Measurements from ENCODE around the gene FOXP4.
A peak's percentile ranks its signal among the peaks of the same experiment; 100 is the strongest.

The FOXP4 gene

GRCh38 chr6:41586252-41587007, 40.2 kb downstream of the FOXP4 start:
- no peak for DNase-seq

GRCh38 chr6:41587131-41587879, 41.1 kb downstream of the FOXP4 start:
- DNase-seq, result no peak

DNA sequence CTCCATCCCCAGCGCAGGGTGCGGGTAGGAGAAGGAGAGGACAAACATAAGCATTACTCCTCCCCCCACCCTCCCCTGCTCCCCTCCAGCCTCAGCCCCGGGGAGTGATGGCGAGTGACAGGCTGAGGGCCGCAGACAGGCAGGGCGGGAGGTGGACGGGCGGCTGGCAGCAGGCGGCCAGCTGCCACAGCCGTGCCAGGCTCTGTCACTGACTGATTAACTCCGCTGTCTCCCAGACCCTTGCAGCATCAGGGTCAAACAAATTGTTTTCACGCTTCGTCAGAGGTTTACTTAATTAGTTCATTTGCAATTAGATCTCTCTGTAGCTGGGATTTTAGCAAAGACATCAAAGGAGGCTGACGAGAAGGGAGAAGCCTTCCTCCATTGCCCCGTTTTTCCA, 41.9 kb downstream of the FOXP4 start:
- DNase-seq, result no peak

DNA sequence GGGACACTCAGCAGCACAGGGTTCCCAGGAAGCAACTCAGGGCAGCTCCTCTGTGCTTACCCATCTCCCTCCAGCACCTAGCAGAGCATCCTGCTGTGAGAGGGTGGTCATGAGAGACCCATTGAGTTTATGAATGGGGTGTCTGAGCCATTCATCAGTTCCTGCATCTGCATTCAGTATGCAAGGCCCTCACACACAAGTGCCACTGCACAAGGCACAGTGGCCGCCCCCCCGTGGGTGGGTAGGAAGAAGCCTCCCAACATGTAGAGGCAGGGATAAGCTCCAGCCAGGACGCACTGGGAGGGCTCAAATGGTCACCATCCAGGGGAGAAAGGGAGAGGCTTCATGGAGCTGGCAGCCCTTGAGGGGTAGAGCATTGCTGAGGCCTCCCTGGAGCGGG, 43.0 kb downstream of the FOXP4 start:
- no peak for DNase-seq

DNA sequence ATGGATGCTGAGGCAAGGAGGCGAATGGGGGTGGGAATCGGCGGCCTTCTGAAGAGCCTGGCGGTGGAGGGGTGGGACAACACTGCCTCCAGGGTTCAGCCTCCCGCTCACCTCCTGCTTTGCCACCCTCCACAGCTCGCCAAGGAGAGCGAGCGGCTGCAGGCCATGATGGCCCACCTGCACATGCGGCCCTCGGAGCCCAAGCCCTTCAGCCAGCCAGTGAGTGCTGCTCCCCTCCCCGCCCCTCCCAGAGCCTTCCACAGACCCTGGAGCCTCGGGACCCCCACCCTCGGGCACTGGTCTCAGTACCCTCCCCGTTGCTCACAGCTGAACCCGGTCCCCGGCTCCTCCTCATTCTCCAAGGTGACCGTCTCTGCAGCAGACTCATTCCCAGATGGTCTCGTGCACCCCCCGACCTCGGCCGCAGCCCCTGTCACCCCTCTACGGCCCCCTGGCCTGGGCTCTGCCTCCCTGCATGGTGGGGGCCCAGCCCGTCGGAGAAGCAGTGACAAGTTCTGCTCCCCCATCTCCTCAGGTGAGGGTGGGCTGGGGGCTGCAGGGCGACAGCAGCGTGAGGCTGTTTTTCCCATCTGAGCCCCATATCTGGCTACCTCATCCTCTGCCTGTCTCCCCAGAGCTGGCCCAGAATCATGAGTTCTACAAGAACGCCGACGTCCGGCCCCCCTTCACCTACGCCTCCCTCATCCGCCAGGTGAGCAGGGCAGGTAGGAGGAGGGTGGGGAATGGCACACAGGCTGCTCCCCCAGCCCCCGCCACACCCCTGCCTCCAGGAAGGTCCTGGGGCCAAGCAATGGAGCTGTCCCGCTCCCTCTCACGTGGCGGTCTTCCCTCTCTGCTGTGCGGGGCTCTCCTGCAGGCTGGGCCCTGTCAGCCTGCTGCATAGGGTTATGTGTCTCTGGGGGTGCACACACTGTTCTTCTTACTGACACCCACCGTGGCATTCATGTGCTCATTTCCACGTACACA, 43.7 kb downstream of the FOXP4 start:
- DNase-seq, result no peak

- DNase-seq, result no peak
Observed at GRCh38 chr6:41591122-41591521, 44.9 kb downstream of the FOXP4 start.

GRCh38 chr6:41591859-41592502, 45.8 kb downstream of the FOXP4 start:
- DNase-seq, result peak; percentile 49 to 67

- no peak for DNase-seq
Observed at GRCh38 chr6:41593406-41593805, 47.2 kb downstream of the FOXP4 start.

GRCh38 chr6:41593839-41594238, 47.7 kb downstream of the FOXP4 start:
- no peak for DNase-seq

DNA sequence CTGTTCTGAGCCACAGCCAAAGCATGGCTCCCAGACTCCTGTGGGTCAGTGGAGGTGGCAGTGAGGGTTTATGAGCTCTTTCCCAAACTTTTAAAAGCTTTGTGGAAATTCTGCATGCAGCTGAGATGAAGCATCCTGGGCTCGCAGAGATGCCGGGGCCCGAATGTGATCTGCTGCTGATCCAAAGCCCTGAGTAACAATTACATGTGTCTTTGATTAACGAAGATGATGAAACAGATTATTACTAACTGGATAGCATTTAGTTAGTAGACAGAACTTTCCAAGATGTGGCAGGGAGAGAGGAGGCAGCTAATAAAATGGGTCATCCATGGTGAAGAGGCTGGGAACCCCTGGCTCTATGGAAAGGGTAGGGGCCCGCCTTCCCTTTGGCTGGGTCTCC, 48.1 kb downstream of the FOXP4 start:
- no peak for DNase-seq

DNA sequence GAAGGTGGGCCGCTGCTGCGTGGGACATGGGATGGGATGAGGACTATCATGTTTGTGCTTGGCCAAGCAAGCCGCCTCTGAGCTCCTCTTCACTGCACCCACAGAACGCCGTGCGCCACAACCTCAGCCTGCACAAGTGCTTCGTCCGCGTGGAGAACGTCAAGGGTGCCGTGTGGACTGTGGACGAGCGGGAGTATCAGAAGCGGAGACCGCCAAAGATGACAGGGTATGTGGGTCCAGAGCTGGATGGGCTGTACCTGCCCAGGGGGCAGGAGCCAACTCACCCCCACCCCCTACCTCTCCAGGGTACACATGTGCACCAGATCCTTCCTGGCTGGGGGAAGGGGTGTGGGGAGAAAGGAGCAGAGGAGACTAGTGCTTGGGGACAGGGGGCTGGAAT, 48.6 kb downstream of the FOXP4 start:
- no peak for DNase-seq

- DNase-seq, result no peak
Observed at GRCh38 chr6:41595166-41595565, 49.0 kb downstream of the FOXP4 start.

DNA sequence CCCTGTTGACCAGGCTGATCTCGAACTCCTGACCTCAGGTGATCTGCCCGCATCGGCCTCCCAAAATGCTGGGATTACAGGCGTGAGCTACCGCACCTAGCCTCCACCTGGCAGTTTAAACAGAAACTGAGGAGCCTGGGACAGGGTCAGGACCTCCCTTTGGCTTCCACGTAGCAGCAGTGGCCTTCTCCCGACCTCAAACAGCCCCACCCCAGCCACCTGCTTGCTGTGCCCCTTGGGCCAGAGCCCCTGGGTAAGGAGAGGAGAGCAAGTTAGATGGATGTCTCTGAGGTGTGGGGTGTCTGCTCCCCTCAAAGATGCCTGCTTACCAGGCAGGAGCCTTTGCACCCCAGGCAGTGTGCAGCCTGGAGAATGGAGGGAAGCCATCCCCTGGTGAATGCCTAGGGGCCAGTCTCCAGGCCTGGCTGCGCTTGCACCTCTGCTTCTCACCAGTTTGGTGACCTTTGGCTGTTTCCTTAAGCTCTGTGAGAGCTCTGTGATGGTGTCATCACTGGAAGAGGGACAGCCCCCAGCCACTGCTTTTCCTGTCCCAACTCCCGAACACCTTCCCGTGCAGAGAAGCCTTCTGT, 50.0 kb downstream of the FOXP4 start:
- DNase-seq, result no peak

DNA sequence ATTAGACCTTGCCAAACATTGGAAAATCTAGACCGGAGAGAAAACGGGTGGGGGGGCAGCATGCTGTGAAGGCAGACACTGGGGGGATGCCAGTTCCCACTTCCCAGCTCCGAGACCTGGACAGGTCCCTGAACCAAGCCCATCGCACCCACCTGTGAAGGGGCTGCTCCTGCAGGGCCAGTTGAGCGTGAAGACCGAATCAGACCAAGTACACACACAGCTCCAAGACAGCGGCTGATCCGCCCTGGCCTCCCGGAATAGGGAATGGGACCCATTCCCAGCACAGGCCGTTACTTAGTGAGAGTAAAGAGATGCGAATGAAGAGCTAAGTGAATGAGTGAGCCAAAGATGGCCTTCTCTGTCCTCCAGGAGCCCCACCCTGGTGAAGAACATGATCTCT, 50.6 kb downstream of the FOXP4 start:
- no peak for DNase-seq

- no peak for DNase-seq
Observed at GRCh38 chr6:41597246-41598000, 51.2 kb downstream of the FOXP4 start.

DNA sequence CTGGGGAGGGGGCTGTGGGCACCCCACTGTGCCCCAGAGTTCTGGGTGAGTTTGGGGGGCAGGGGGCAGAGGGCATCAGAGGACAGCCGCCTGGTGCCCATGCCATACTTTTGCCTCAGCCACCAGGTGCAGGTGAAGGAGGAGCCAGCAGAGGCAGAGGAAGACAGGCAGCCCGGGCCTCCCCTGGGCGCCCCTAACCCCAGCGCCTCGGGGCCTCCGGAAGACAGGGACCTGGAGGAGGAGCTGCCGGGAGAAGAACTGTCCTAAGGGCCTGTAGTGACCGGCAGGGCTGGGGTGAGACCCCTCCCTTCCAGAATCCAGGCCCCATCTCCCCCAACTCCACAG, 52.5 kb downstream of the FOXP4 start:
- no peak for DNase-seq

GRCh38 chr6:41599015-41599851, 53.1 kb downstream of the FOXP4 start:
- no peak for DNase-seq

- no peak for DNase-seq
Observed at GRCh38 chr6:41599852-41600445, 53.8 kb downstream of the FOXP4 start.

- DNase-seq, result no peak
Observed at GRCh38 chr6:41600499-41601247, 54.5 kb downstream of the FOXP4 start.

- DNase-seq, result no peak
Observed at GRCh38 chr6:41601248-41601549, 55.0 kb downstream of the FOXP4 start.
